Measurements from ENCODE around the gene CLASP1.
"Not testable (repeated sequence)": the region's sequence is repeated elsewhere in the genome, so short reads cannot be mapped to it uniquely, and the experiment has no call there.

Gene CLASP1

DNA sequence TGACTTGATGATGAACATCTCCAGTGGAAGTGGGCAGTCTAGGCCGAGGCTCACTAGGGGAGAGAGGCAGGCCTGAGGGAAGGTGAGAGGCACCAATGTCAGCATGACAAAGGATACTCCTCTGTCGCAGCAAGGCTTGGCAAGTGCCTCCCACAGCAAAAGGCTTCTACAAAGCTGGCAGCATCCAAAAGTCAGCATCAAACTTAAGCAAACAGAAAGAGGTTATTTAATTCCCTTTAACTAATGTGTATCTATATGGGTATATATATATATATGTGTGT is 45.8 kb upstream of the CLASP1 start:
- no peak overlapping the region for H2AFZ ChIP-seq (ENCODE audit: low read depth)
- H3K79me2 ChIP-seq (ENCODE audit: insufficient read depth, low read depth): no peaks in the 10 kb centered on the region
- H3K4me2 ChIP-seq: no peak overlapping the region
- H3K4me1 ChIP-seq (ENCODE audit: low read depth, poor library complexity, severe bottlenecking): no peaks in the 10 kb centered on the region
- H3K4me3 ChIP-seq (IDR thresholded peaks at IDR 0.05; ENCODE audit: insufficient read depth, low read depth, low read length): no peak overlapping the region
- TF ChIP-seq, protein P1, sequence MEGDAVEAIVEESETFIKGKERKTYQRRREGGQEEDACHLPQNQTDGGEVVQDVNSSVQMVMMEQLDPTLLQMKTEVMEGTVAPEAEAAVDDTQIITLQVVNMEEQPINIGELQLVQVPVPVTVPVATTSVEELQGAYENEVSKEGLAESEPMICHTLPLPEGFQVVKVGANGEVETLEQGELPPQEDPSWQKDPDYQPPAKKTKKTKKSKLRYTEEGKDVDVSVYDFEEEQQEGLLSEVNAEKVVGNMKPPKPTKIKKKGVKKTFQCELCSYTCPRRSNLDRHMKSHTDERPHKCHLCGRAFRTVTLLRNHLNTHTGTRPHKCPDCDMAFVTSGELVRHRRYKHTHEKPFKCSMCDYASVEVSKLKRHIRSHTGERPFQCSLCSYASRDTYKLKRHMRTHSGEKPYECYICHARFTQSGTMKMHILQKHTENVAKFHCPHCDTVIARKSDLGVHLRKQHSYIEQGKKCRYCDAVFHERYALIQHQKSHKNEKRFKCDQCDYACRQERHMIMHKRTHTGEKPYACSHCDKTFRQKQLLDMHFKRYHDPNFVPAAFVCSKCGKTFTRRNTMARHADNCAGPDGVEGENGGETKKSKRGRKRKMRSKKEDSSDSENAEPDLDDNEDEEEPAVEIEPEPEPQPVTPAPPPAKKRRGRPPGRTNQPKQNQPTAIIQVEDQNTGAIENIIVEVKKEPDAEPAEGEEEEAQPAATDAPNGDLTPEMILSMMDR (conservative IDR thresholded peaks at IDR 0.05; ENCODE audit: low read depth, low read length): no peak
- H3K27ac ChIP-seq: no peak overlapping the region
- H3K27me3 ChIP-seq (ENCODE audit: insufficient read depth, low read depth): no peaks in the 10 kb centered on the region
- H4K20me1 ChIP-seq (ENCODE audit: insufficient read depth): no peaks in the 10 kb centered on the region
- H3K9ac ChIP-seq: no peak overlapping the region
- no peaks in the 10 kb centered on the region for H3K36me3 ChIP-seq (ENCODE audit: insufficient read depth)

DNA sequence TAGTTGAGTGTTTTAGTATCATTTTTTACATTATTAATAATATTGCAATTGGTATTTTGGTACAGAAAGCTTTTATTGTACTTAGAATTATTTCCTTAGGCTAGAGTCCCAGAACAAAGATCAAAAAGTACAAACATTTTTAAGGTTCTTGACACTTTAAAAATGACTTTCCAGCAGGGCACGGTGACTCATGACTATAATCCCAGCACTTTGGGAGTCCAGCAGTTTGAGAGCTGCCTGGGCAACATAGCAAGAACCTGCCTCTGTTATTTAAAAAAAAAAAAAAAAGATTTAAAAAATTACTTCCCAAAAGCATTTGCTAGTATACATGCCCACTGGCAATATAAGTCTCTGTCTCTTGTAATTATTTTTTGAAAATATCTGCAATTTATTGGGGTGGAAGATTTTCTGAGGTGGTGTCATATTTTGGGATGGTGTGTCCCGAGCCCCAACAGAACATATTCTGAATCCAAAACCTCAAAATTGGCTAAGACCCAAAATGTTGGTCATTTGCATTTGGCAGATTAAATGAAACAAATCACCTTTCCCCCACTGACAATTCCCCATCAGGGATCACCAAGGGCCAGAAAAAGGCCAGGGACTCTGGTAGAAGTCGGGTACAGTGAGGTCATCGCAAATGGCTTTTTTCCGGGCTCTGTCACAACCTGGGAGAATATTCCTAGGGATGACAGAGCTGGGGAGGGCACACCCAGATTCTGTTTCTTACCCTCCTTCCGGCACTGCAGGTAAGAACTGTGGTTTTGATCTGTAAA is 45.3 kb upstream of the CLASP1 start:
- Histone ChIP-seq H3K27ac (no peak overlapping the region), H4K20me1 (ENCODE audit: insufficient read depth) (no peaks in the 10 kb centered on the region), H2AFZ (ENCODE audit: low read depth) (no peak overlapping the region), H3K9ac (no peak overlapping the region), H3K4me2 (no peak overlapping the region), H3K4me1 (ENCODE audit: low read depth, poor library complexity, severe bottlenecking) (no peaks in the 10 kb centered on the region), H3K27me3 (ENCODE audit: insufficient read depth, low read depth) (no peaks in the 10 kb centered on the region), H3K79me2 (ENCODE audit: insufficient read depth, low read depth) (no peaks in the 10 kb centered on the region), H3K4me3 (IDR thresholded peaks at IDR 0.05; ENCODE audit: insufficient read depth, low read depth, low read length) (no peak overlapping the region), H3K36me3 (ENCODE audit: insufficient read depth) (no peaks in the 10 kb centered on the region)
- TF ChIP-seq, protein P1 (conservative IDR thresholded peaks at IDR 0.05; ENCODE audit: low read depth, low read length): no peak

- H3K4me3 ChIP-seq (IDR thresholded peaks at IDR 0.05; ENCODE audit: insufficient read depth, low read depth, low read length); H3K9ac ChIP-seq; H3K27me3 ChIP-seq (ENCODE audit: insufficient read depth, low read depth); H3K4me2 ChIP-seq; H4K20me1 ChIP-seq (ENCODE audit: insufficient read depth); H3K36me3 ChIP-seq (ENCODE audit: insufficient read depth); H3K27ac ChIP-seq; H3K79me2 ChIP-seq (ENCODE audit: insufficient read depth, low read depth); H3K4me1 ChIP-seq (ENCODE audit: low read depth, poor library complexity, severe bottlenecking); H2AFZ ChIP-seq (ENCODE audit: low read depth): not testable (repeated sequence)
Measured at GRCh38 chr2:121690572-121690971, 41.3 kb upstream of the CLASP1 start.

DNA sequence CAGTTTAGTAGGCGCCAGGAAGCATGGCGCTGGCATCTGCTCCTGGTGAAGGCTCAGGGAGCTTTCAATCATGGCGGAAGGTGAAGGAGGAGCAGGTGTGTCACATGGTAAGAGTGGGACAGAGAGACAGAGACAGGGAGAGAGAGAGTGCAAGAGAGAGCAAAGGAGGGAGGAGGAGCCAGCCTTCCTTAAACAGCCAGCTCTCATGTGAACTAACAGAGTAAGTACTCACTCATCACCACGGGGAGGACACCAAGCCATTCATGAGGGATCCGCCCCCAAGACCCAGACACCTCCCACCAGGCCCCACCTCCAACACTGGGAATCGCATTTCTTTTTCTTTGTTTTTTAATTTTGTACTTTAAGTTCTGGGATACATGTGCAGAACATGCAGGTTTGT is 40.8 kb upstream of the CLASP1 start:
- Histone ChIP-seq H3K79me2 (ENCODE audit: insufficient read depth, low read depth) (no peaks in the 10 kb centered on the region), H2AFZ (ENCODE audit: low read depth) (no peak overlapping the region)

DNA sequence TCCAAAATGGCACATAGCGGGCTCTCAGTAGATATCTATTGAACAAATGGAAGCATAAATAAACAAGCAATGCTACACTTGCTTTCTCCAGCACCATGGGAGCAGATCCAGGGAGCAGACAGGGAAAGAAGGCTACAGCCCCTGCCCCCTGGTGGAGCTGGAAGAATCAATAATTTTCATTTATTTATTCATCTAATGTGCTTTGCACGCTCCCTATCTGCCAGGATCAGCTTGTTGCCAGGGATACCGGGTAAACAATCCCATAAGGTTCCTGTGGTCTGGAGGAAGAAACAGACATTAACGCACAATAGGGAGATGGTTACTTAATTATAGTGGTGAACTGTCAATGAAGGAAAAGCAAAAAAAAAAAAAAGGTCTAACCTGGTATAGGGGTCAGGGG is 40.1 kb upstream of the CLASP1 start:
- Histone ChIP-seq H2AFZ (ENCODE audit: low read depth) (no peak overlapping the region), H4K20me1 (ENCODE audit: insufficient read depth) (no peaks in the 10 kb centered on the region), H3K36me3 (ENCODE audit: insufficient read depth) (no peaks in the 10 kb centered on the region), H3K27me3 (ENCODE audit: insufficient read depth, low read depth) (no peaks in the 10 kb centered on the region), H3K9ac (no peak overlapping the region), H3K79me2 (ENCODE audit: insufficient read depth, low read depth) (no peaks in the 10 kb centered on the region), H3K4me3 (IDR thresholded peaks at IDR 0.05; ENCODE audit: insufficient read depth, low read depth, low read length) (no peak overlapping the region), H3K4me2 (no peak overlapping the region), H3K27ac (no peak overlapping the region), H3K4me1 (ENCODE audit: low read depth, poor library complexity, severe bottlenecking) (no peaks in the 10 kb centered on the region)
- TF ChIP-seq, protein P1 (conservative IDR thresholded peaks at IDR 0.05; ENCODE audit: low read depth, low read length): no peak

More for the DNA sequence above, 40.8 kb upstream of the CLASP1 start:
- H3K9ac ChIP-seq: no peak overlapping the region
- no peaks in the 10 kb centered on the region for H3K36me3 ChIP-seq (ENCODE audit: insufficient read depth)
- TF ChIP-seq, protein P1 (conservative IDR thresholded peaks at IDR 0.05; ENCODE audit: low read depth, low read length): no peak
- H3K27ac ChIP-seq: no peak overlapping the region
- H3K27me3 ChIP-seq (ENCODE audit: insufficient read depth, low read depth): no peaks in the 10 kb centered on the region
- H3K4me3 ChIP-seq (IDR thresholded peaks at IDR 0.05; ENCODE audit: insufficient read depth, low read depth, low read length): no peak overlapping the region
- H3K4me1 ChIP-seq (ENCODE audit: low read depth, poor library complexity, severe bottlenecking): no peaks in the 10 kb centered on the region
- no peak overlapping the region for H3K4me2 ChIP-seq
- H4K20me1 ChIP-seq (ENCODE audit: insufficient read depth): no peaks in the 10 kb centered on the region

All from KMS-11 (cell line).